Measurements from ENCODE around the gene MAGI1. TPM values are rescaled to one million over a fixed set of nuclear protein-coding genes. Genes with fewer than 3 reads are reported as not detected.

MAGI1 gene
- polyA plus RNA-seq, 3 donors = not detected

- no peaks in the 10 kb centered on the region for H3K9me3 ChIP-seq (replicated peaks in 1 of 2; ENCODE audit: control insufficient read depth in 1 of 2, insufficient read depth in 1 of 2, low read length in 2 of 2)
- H3K36me3 ChIP-seq (replicated peaks in 1 of 2; ENCODE audit: control insufficient read depth in 1 of 2, insufficient read depth in 2 of 2, low read length in 2 of 2) = no peaks in the 10 kb centered on the region
- no peak overlapping the region for H3K9ac ChIP-seq (ENCODE audit: insufficient read depth, low read length, poor library complexity, severe bottlenecking)
- H3K4me3 ChIP-seq (replicated peaks in 1 of 3; ENCODE audit: low read depth in 2 of 3, low read length in 3 of 3) = no peak overlapping the region
- DNase-seq = no peak
- no peaks in the 10 kb centered on the region for H3K27me3 Mint-ChIP-seq (ENCODE audit: low read depth in 3 of 3)
- H3K4me2 ChIP-seq (replicated peaks; ENCODE audit: extremely low read depth, low read length, poor library complexity, severe bottlenecking) = no peak overlapping the region
- no peaks in the 10 kb centered on the region for H3K27me3 ChIP-seq (ENCODE audit: control insufficient read depth in 2 of 2, insufficient read depth in 2 of 2, low read length in 2 of 2)
- intact Hi-C loops (cut with micrococcal nuclease) = no loop called here
- no peaks in the 10 kb centered on the region for H3K4me1 Mint-ChIP-seq
- H3K79me2 ChIP-seq (ENCODE audit: insufficient read depth, low read length) = no peaks in the 10 kb centered on the region
- H4K20me1 ChIP-seq (ENCODE audit: insufficient read depth, low read length) = no peaks in the 10 kb centered on the region
- no peak overlapping the region for H3K27ac ChIP-seq (ENCODE audit: low read depth in 1 of 2, low read length in 2 of 2)
- no peak overlapping the region for H2AFZ ChIP-seq (ENCODE audit: insufficient read depth, low read depth, low read length, poor library complexity, severe bottlenecking)
- no peak for TF ChIP-seq CTCF (IDR thresholded peaks at IDR 0.05)
- H3K4me3 Mint-ChIP-seq = no peak overlapping the region
- no peak overlapping the region for H3K27ac Mint-ChIP-seq
- peaks cover 0 to 3% (median 0%) of the 10 kb centered on the region in 7 donors for H3K9me3 Mint-ChIP-seq
- no peaks in the 10 kb centered on the region for H3K4me1 ChIP-seq (ENCODE audit: control insufficient read depth in 1 of 2, insufficient read depth in 2 of 2, low read length in 2 of 2)
- H3K36me3 Mint-ChIP-seq = no peaks in the 10 kb centered on the region
Observed at GRCh38 chr3:65573548-65574116, 465.1 kb downstream of the MAGI1 start.

GRCh38 chr3:65572175-65572777 is 466.4 kb downstream of the MAGI1 start:
- Histone ChIP-seq H3K27me3 (ENCODE audit: control insufficient read depth in 2 of 2, insufficient read depth in 2 of 2, low read length in 2 of 2) (no peaks in the 10 kb centered on the region), H3K27ac (ENCODE audit: low read depth in 1 of 2, low read length in 2 of 2) (no peak overlapping the region), H4K20me1 (ENCODE audit: insufficient read depth, low read length) (no peaks in the 10 kb centered on the region), H2AFZ (ENCODE audit: insufficient read depth, low read depth, low read length, poor library complexity, severe bottlenecking) (no peak overlapping the region), H3K79me2 (ENCODE audit: insufficient read depth, low read length) (no peaks in the 10 kb centered on the region), H3K9me3 (replicated peaks in 1 of 2; ENCODE audit: control insufficient read depth in 1 of 2, insufficient read depth in 1 of 2, low read length in 2 of 2) (no peaks in the 10 kb centered on the region), H3K4me3 (replicated peaks in 1 of 3; ENCODE audit: low read depth in 2 of 3, low read length in 3 of 3) (no peak overlapping the region), H3K36me3 (replicated peaks in 1 of 2; ENCODE audit: control insufficient read depth in 1 of 2, insufficient read depth in 2 of 2, low read length in 2 of 2) (no peaks in the 10 kb centered on the region), H3K4me1 (ENCODE audit: control insufficient read depth in 1 of 2, insufficient read depth in 2 of 2, low read length in 2 of 2) (no peaks in the 10 kb centered on the region), H3K9ac (ENCODE audit: insufficient read depth, low read length, poor library complexity, severe bottlenecking) (no peak overlapping the region), H3K4me2 (replicated peaks; ENCODE audit: extremely low read depth, low read length, poor library complexity, severe bottlenecking) (no peak overlapping the region)
- no peak for DNase-seq
- H3K27me3 Mint-ChIP-seq (ENCODE audit: low read depth in 3 of 3) = no peaks in the 10 kb centered on the region
- no peaks in the 10 kb centered on the region for H3K36me3 Mint-ChIP-seq
- intact Hi-C loops (cut with micrococcal nuclease) = no loop called here
- H3K4me1 Mint-ChIP-seq = no peaks in the 10 kb centered on the region
- WGBS (ENCODE audit: insufficient coverage) = no CpG with 5 or more reads among the region's 2 CpGs
- no peak for TF ChIP-seq CTCF (IDR thresholded peaks at IDR 0.05)
- H3K27ac Mint-ChIP-seq = no peak overlapping the region
- H3K4me3 Mint-ChIP-seq = no peak overlapping the region
- H3K9me3 Mint-ChIP-seq = peaks cover 0 to 3% (median 1%) of the 10 kb centered on the region in 7 donors

All from CD14-positive monocyte (primary cell).